ENCODE results near the gene SCRN1. TPM values are rescaled to one million over a fixed set of nuclear protein-coding genes. Genes with fewer than 3 reads are reported as not detected.

The SCRN1 gene
- total RNA-seq, 4 donors from 2014 or later: 63.6 to 105 (median 83.8) TPM

GRCh38 chr7:29926216-29926615 is 63.4 kb downstream of the SCRN1 start:
- peaks cover 0 to 72% (median 25%) of the 10 kb centered on the region in 4 donors for H3K36me3 ChIP-seq
- intact Hi-C loops (cut with DNase I): no loop called here
- DNase-seq (ENCODE audit: extremely low spot score): no peak
- H3K9me3 ChIP-seq: no peaks in the 10 kb centered on the region
- H3K27ac ChIP-seq (replicated peaks in 1 of 4): no peak overlapping the region
- TF ChIP-seq POLR2A (IDR thresholded peaks at IDR 0.05; ENCODE audit: low read depth) (no peak), EP300 (IDR thresholded peaks at IDR 0.05) (no peak), POLR2AphosphoS5 (IDR thresholded peaks at IDR 0.05) (no peak), CTCF (IDR thresholded peaks at IDR 0.05) (no peak)
- 88% methylated on average over 15 of the region's 15 CpGs for WGBS
- peaks cover 0 to 3% (median 0%) of the 10 kb centered on the region in 4 donors for H3K4me1 ChIP-seq
- no peak overlapping the region for H3K4me3 ChIP-seq
- no peaks in the 10 kb centered on the region for H3K27me3 ChIP-seq

- Histone ChIP-seq H3K27me3 (no peaks in the 10 kb centered on the region), H3K4me1 (peaks cover 0 to 4% (median 0%) of the 10 kb centered on the region in 4 donors), H3K27ac (replicated peaks in 1 of 4) (no peak overlapping the region), H3K9me3 (no peaks in the 10 kb centered on the region), H3K36me3 (peaks cover 6 to 72% (median 19%) of the 10 kb centered on the region in 4 donors), H3K4me3 (no peak overlapping the region)
- DNase-seq (ENCODE audit: extremely low spot score): no peak
- intact Hi-C loops (cut with DNase I): loop anchor here (5.0 kb wide), 1 partner anchor 287 kb away; no protein-coding TSS in a partner anchor
- TF ChIP-seq POLR2AphosphoS5 (IDR thresholded peaks at IDR 0.05): no peak
- TF ChIP-seq POLR2A (IDR thresholded peaks at IDR 0.05; ENCODE audit: low read depth): no peak
- TF ChIP-seq CTCF (IDR thresholded peaks at IDR 0.05): no peak
- no peak for TF ChIP-seq EP300 (IDR thresholded peaks at IDR 0.05)
- 86% methylated on average over 2 of the region's 2 CpGs for WGBS
Measured at GRCh38 chr7:29924684-29925083, 64.9 kb downstream of the SCRN1 start.

DNA sequence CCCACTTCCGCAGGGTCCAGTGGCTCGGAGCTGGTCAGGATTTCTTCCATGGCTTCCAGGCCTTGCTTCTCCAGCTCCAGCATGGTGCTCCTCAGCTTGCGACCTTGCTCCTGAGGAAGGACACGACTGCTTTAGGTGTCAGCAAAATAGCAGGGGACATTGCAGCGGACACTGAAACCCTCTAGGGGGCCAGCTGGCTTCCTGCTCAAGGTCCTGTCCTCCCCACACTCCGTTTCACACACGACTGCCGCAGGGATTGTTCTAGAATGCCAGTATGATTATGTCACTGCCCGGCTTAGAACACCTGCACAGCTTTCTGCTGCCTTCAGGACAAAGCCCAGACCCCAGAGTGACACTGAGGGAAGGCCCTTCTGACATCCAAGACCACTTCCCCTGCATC is 65.6 kb downstream of the SCRN1 start:
- intact Hi-C loops (cut with DNase I): loop anchor here (5.0 kb wide), 1 partner anchor 287 kb away; no protein-coding TSS in a partner anchor
- Histone ChIP-seq H3K4me3 (no peak overlapping the region), H3K9me3 (no peaks in the 10 kb centered on the region), H3K36me3 (peaks cover 6 to 70% (median 19%) of the 10 kb centered on the region in 4 donors), H3K27me3 (no peaks in the 10 kb centered on the region), H3K4me1 (peaks cover 0 to 4% (median 0%) of the 10 kb centered on the region in 4 donors), H3K27ac (replicated peaks in 1 of 4) (no peak overlapping the region)
- 82% methylated on average over 9 of the region's 9 CpGs for WGBS
- no peak for DNase-seq (ENCODE audit: extremely low spot score)
- TF ChIP-seq CTCF (IDR thresholded peaks at IDR 0.05) (no peak), POLR2A (IDR thresholded peaks at IDR 0.05; ENCODE audit: low read depth) (no peak), POLR2AphosphoS5 (IDR thresholded peaks at IDR 0.05) (no peak), EP300 (IDR thresholded peaks at IDR 0.05) (no peak)

DNA sequence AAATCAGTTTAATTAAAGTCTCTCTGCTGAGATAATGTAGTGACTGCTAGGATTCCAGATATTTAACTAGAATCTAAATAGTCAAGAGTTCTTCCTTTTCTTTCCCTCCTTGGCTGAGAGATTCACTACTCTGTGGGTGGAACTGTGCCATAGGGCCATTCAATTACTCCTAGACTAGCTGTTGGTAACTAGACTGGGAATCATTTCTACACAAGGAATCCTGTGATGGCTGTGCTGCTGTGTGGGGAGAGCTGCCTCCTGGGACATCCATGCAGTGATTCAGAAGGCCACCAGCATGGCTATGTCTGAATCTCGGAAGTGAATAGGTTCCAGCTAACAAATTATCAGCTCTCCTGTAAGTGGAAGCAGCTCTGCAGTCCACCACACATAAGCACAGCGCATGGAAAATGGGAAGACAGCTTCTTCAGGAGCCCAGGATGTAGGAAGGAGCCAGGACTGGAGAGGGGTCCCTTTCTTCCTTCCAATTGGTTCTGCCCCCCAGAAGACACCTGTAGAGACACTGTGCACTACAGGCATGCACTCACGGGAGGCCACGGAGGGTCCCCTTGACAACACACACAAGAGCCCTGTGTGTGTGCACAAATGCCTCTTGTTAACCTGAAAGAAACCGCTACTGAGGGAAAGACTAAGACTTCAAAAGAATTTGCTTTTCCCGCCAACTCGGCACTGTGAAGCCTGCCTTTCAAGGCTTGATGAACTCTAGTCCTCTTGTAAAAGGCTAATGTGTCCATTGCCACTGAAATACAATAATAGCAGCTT is 66.5 kb downstream of the SCRN1 start:
- DNase-seq (ENCODE audit: extremely low spot score): no peak
- H3K4me3 ChIP-seq: no peak overlapping the region
- H3K9me3 ChIP-seq: no peaks in the 10 kb centered on the region
- 93% methylated on average over 4 of the region's 7 CpGs for WGBS
- H3K36me3 ChIP-seq: peaks cover 6 to 61% (median 23%) of the 10 kb centered on the region in 4 donors
- H3K27ac ChIP-seq (replicated peaks in 1 of 4): no peak overlapping the region
- peaks cover 0 to 4% (median 0%) of the 10 kb centered on the region in 4 donors for H3K4me1 ChIP-seq
- intact Hi-C loops (cut with DNase I): loop anchor here (5.0 kb wide), 1 partner anchor 286 kb away; no protein-coding TSS in a partner anchor
- no peaks in the 10 kb centered on the region for H3K27me3 ChIP-seq
- TF ChIP-seq EP300 (IDR thresholded peaks at IDR 0.05) (no peak), CTCF (IDR thresholded peaks at IDR 0.05) (no peak), POLR2AphosphoS5 (IDR thresholded peaks at IDR 0.05) (no peak), POLR2A (IDR thresholded peaks at IDR 0.05; ENCODE audit: low read depth) (no peak)
